Astrocyte (in vitro differentiated cells and primary cell): ENCODE data around the gene AEBP2.

Source experiments
- EZH2 ChIP-seq: IDR thresholded peaks from 2 replicates; pipeline ENCODE4 v1.6.1; 2012; ENCODE audit warnings: mild to moderate bottlenecking, low read length, inconsistent platforms; ENCODE audit not compliant: insufficient read depth
- TF ChIP-seq, protein P1 (sequence below): IDR thresholded peaks from 2 replicates; pipeline ENCODE4 v1.5.1; 2011; ENCODE audit warnings: low read depth, mild to moderate bottlenecking, inconsistent platforms, low read length, moderate library complexity; ENCODE audit not compliant: insufficient read depth

DNA sequence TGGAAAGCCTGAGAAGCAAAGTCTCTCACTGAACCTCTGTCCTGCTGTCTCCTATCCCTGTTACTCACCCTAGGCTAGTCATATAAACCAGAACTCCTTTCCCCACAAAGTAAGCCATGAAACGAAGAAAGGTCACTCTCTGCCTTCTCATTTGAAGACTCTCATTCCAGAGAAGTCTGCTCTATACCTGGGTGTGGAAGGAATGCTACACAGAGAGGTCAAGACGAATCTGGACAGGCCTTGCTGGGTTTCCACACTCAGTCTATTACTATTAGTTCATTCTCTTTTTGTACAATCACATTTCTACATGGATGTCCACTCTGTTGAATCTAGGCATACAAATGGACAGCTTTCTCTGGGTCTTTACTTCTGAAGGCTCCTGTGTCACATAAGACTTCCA is 2.4 kb upstream of the AEBP2 start:
- TF ChIP-seq, protein P1, sequence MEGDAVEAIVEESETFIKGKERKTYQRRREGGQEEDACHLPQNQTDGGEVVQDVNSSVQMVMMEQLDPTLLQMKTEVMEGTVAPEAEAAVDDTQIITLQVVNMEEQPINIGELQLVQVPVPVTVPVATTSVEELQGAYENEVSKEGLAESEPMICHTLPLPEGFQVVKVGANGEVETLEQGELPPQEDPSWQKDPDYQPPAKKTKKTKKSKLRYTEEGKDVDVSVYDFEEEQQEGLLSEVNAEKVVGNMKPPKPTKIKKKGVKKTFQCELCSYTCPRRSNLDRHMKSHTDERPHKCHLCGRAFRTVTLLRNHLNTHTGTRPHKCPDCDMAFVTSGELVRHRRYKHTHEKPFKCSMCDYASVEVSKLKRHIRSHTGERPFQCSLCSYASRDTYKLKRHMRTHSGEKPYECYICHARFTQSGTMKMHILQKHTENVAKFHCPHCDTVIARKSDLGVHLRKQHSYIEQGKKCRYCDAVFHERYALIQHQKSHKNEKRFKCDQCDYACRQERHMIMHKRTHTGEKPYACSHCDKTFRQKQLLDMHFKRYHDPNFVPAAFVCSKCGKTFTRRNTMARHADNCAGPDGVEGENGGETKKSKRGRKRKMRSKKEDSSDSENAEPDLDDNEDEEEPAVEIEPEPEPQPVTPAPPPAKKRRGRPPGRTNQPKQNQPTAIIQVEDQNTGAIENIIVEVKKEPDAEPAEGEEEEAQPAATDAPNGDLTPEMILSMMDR: no peak
- TF ChIP-seq EZH2: no peak
